Endodermal cell (in vitro differentiated cells): ENCODE data around the gene OR2L13. TPM values are rescaled to one million over a fixed set of nuclear protein-coding genes. Genes with fewer than 3 reads are reported as not detected.

Source experiments
- DNase-seq: peaks from one replicate; pipeline ENCODE4 v3.0.0-alpha.2; 2017
- H3K27ac ChIP-seq: 2 replicates; pipeline ENCODE4 v1.5.1; 2013; ENCODE audit warnings: mild to moderate bottlenecking, low read depth, low read length, moderate library complexity
- H3K27me3 ChIP-seq: 2 replicates; pipeline ENCODE4 v1.6.1; 2013; ENCODE audit warnings: mild to moderate bottlenecking, low read length, moderate library complexity; ENCODE audit not compliant: insufficient read depth, control insufficient read depth, poor library complexity, severe bottlenecking
- H3K36me3 ChIP-seq: 2 replicates; pipeline ENCODE4 v1.7.0; 2013; ENCODE audit warnings: mild to moderate bottlenecking, low read length, moderate library complexity; ENCODE audit not compliant: control insufficient read depth, insufficient read depth
- H3K4me1 ChIP-seq: one replicate; pipeline ENCODE4 v1.7.0; 2013; ENCODE audit warnings: low read length; ENCODE audit not compliant: control insufficient read depth, insufficient read depth
- H3K4me3 ChIP-seq: 2 replicates; pipeline ENCODE4 v1.5.1; 2013; ENCODE audit warnings: mild to moderate bottlenecking, low read length, moderate library complexity
- H3K9ac ChIP-seq: 2 replicates; pipeline ENCODE4 v1.6.1; 2013; ENCODE audit warnings: mild to moderate bottlenecking, low read length, moderate library complexity; ENCODE audit not compliant: poor library complexity, severe bottlenecking; ENCODE audit errors: extremely low read depth
- H3K9me3 ChIP-seq: 2 replicates; pipeline ENCODE4 v1.6.1; 2013; ENCODE audit warnings: mild to moderate bottlenecking, low read length, moderate library complexity; ENCODE audit not compliant: control insufficient read depth
- H3K27ac Mint-ChIP-seq: 2 replicates; pipeline ENCODE4 v1.8.0; 2020; ENCODE audit warnings: mixed read lengths
- H3K27me3 Mint-ChIP-seq: 2 replicates; pipeline ENCODE4 v1.8.0; 2021; ENCODE audit warnings: mild to moderate bottlenecking, mixed read lengths; ENCODE audit not compliant: insufficient read depth
- H3K36me3 Mint-ChIP-seq: 2 replicates; pipeline ENCODE4 v1.8.0; 2020; ENCODE audit warnings: low read depth, mixed read lengths
- H3K4me1 Mint-ChIP-seq: 2 replicates; pipeline ENCODE4 v1.8.0; 2020; ENCODE audit warnings: mixed read lengths
- H3K4me3 Mint-ChIP-seq: 2 replicates; pipeline ENCODE4 v1.8.0; 2020; ENCODE audit warnings: mild to moderate bottlenecking, moderate library complexity, mixed read lengths
- H3K9me3 Mint-ChIP-seq: 2 replicates; pipeline ENCODE4 v1.8.0; 2020; ENCODE audit warnings: mild to moderate bottlenecking, mixed read lengths
- WGBS, 2 experiments: methylation state at CpG; one replicate each; pipeline versions ENCODE4 v1.1.5 to v1.1.7; 2013; ENCODE audit warnings: missing lambda C conversion rate in 2 of 2, mixed read lengths in 1 of 2; ENCODE audit not compliant: insufficient coverage in 1 of 2, insufficient read length in 1 of 2; 5-methylcytosine and 5-hydroxymethylcytosine counted together
- total RNA-seq, 2 donors: library from RNA; stranded (reverse); fragmentation: NEBNext Ultra II Directional in 1 of 2; extraction: Animal tissue kit (Norgen Biotek cat#: 25700) in 1 of 2; gene quantifications; 2 replicates in 1 of 2; 3 replicates in 1 of 2; pipeline ENCODE4 v1.2.1, GENCODE V29; 2021
- TF ChIP-seq, protein P1 (sequence below): fragments of 200-600 bp; sonication (generic); conservative IDR thresholded peaks from 2 replicates; pipeline ENCODE4 v1.5.0; 2021; ENCODE audit warnings: antibody characterized with exemption, mild to moderate bottlenecking

OR2L13 gene
- total RNA-seq, 2 donors from 2014 or later, result not detected

DNA sequence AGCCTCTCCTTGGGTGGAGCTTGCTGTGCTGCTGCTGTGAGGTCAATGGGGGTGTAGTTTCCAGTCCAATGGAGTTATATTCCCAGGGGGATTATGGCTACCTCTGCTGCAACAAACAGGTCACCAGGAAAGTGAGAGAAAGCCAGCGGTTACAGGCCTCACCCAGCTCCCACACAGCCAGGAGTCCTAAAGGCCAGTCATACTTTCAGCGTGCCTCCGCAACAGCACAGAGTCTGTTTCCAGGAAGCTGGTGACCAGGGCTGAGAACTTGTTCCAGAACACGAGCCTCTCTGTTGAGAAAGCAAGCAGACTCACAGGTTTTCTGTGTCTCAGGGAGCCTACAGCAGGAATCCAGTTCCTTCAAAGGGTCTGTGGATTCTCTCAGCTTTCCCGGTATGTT, 32.7 kb downstream of the OR2L13 start:
- WGBS, 2 experiments, result 75 to 79% methylated on average over 4 to 5 of the region's 5 CpGs
- H3K27ac ChIP-seq, result no peak overlapping the region
- Mint-ChIP-seq H3K9me3 (peaks cover 96% of the 10 kb centered on the region), H3K36me3 (no peaks in the 10 kb centered on the region), H3K27me3 (no peaks in the 10 kb centered on the region), H3K4me1 (no peaks in the 10 kb centered on the region), H3K4me3 (no peak overlapping the region), H3K27ac (no peak overlapping the region)
- no peak overlapping the region for H3K9ac ChIP-seq
- no peaks in the 10 kb centered on the region for H3K4me1 ChIP-seq
- peaks cover 94% of the 10 kb centered on the region for H3K9me3 ChIP-seq
- TF ChIP-seq, protein P1, sequence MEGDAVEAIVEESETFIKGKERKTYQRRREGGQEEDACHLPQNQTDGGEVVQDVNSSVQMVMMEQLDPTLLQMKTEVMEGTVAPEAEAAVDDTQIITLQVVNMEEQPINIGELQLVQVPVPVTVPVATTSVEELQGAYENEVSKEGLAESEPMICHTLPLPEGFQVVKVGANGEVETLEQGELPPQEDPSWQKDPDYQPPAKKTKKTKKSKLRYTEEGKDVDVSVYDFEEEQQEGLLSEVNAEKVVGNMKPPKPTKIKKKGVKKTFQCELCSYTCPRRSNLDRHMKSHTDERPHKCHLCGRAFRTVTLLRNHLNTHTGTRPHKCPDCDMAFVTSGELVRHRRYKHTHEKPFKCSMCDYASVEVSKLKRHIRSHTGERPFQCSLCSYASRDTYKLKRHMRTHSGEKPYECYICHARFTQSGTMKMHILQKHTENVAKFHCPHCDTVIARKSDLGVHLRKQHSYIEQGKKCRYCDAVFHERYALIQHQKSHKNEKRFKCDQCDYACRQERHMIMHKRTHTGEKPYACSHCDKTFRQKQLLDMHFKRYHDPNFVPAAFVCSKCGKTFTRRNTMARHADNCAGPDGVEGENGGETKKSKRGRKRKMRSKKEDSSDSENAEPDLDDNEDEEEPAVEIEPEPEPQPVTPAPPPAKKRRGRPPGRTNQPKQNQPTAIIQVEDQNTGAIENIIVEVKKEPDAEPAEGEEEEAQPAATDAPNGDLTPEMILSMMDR, result no peak
- no peaks in the 10 kb centered on the region for H3K27me3 ChIP-seq
- no peak for DNase-seq
- no peak overlapping the region for H3K4me3 ChIP-seq
- H3K36me3 ChIP-seq, result no peaks in the 10 kb centered on the region

- Mint-ChIP-seq H3K4me1 (no peaks in the 10 kb centered on the region), H3K9me3 (peaks cover 83% of the 10 kb centered on the region), H3K27ac (no peak overlapping the region), H3K36me3 (no peaks in the 10 kb centered on the region), H3K27me3 (no peaks in the 10 kb centered on the region), H3K4me3 (no peak overlapping the region)
- Histone ChIP-seq H3K9me3 (peaks cover 77% of the 10 kb centered on the region), H3K36me3 (no peaks in the 10 kb centered on the region), H3K9ac (no peak overlapping the region), H3K27ac (no peak overlapping the region), H3K27me3 (no peaks in the 10 kb centered on the region), H3K4me1 (no peaks in the 10 kb centered on the region), H3K4me3 (no peak overlapping the region)
- TF ChIP-seq, protein P1, result no peak
- 86 to 90% methylated on average over 9 to 21 of the region's 21 CpGs for WGBS, 2 experiments
- no peak for DNase-seq
Measured at GRCh38 chr1:248136811-248137210, 41.8 kb downstream of the OR2L13 start.

DNA sequence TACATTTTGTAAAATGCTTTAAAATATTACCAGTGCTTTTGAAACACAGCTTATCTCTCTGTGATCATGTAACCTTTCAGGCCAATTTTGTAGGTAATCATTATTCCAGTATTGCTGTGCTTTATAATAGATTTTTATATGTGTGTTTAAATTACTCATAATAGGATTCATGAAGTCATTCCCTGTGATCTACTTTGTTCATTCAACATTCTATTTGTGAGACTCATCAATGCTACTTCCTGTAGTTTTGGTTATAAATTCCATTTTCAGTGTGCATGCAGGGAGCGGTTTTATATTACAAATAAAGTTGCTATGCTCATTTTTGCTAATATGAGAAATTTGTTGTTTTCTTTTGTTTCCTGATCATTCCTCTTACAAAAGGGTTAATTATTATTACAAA, 45.9 kb downstream of the OR2L13 start:
- Histone ChIP-seq H3K4me1 (no peaks in the 10 kb centered on the region), H3K9me3 (peaks cover 73% of the 10 kb centered on the region), H3K27me3 (no peaks in the 10 kb centered on the region), H3K9ac (no peak overlapping the region), H3K27ac (no peak overlapping the region), H3K4me3 (no peak overlapping the region), H3K36me3 (no peaks in the 10 kb centered on the region)
- peaks cover 2% of the 10 kb centered on the region for H3K36me3 Mint-ChIP-seq
- TF ChIP-seq, protein P1, result no peak
- no peaks in the 10 kb centered on the region for H3K4me1 Mint-ChIP-seq
- peaks cover 81% of the 10 kb centered on the region for H3K9me3 Mint-ChIP-seq
- no peak for DNase-seq
- no peak overlapping the region for H3K4me3 Mint-ChIP-seq
- no peak overlapping the region for H3K27ac Mint-ChIP-seq
- 67% methylated on average over 1 of the region's 1 CpG; no CpG with 5 or more reads in 1 of the 2 experiments for WGBS, 2 experiments
- no peaks in the 10 kb centered on the region for H3K27me3 Mint-ChIP-seq
